ENCODE data around the gene ZNF592.

DNA sequence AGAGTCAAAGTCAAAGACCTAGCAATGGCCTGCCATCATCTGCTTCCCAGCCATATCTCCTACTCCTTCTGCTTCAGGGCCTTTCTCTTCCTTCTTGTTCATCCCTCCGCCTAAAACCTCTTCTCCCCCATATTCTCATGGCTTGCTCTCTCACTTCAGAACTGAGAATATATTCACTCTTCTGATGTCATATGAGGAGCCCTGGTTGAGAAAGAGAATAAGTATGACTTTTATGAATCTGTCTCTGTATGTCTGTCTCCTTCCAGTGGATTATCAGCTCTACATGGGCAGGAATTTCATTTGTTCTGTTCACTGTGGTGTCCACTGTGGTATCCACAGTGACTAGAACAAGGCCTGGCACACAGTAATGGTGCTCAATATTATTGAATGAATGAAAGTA is 11.8 kb downstream of the ZNF592 start:
- no peak for TF ChIP-seq CTCF (IDR thresholded peaks at IDR 0.05; ENCODE audit: low read length)
- no peak for TF ChIP-seq EZH2 (IDR thresholded peaks at IDR 0.05; ENCODE audit: borderline replicate concordance, low read length)

Measured in OCI-LY1 (cell line).